ENCODE results near the gene RPH3AL. TPM values are rescaled to one million over a fixed set of nuclear protein-coding genes. Genes with fewer than 3 reads are reported as not detected.
"Not testable (repeated sequence)": the region's sequence is repeated elsewhere in the genome, so short reads cannot be mapped to it uniquely, and the experiment has no call there.

The RPH3AL gene
- polyA plus RNA-seq, 1 donor from 2014 or later = 0.87 TPM

DNA sequence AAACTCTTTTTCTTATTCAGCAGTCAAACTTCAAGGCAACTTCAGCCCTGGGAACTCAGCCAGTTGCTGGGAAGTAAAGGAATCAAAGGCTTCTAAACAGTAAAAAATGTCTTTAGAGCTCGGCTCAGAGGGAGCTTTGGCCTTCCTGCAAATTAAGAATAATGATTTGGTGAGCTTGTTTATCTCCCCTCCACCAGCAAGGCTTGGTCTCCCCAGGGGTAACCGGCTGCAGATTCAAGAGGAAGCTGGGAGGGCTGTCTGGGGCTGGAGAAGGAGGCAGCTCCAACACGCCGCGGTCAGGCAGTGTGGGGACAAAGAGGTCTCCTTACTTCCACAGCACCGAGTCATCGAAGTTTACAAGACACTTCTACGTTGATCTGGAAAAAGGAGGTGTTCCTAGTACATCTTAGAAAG is 153.4 kb downstream of the RPH3AL start (continued):
- TF ChIP-seq, protein P1, sequence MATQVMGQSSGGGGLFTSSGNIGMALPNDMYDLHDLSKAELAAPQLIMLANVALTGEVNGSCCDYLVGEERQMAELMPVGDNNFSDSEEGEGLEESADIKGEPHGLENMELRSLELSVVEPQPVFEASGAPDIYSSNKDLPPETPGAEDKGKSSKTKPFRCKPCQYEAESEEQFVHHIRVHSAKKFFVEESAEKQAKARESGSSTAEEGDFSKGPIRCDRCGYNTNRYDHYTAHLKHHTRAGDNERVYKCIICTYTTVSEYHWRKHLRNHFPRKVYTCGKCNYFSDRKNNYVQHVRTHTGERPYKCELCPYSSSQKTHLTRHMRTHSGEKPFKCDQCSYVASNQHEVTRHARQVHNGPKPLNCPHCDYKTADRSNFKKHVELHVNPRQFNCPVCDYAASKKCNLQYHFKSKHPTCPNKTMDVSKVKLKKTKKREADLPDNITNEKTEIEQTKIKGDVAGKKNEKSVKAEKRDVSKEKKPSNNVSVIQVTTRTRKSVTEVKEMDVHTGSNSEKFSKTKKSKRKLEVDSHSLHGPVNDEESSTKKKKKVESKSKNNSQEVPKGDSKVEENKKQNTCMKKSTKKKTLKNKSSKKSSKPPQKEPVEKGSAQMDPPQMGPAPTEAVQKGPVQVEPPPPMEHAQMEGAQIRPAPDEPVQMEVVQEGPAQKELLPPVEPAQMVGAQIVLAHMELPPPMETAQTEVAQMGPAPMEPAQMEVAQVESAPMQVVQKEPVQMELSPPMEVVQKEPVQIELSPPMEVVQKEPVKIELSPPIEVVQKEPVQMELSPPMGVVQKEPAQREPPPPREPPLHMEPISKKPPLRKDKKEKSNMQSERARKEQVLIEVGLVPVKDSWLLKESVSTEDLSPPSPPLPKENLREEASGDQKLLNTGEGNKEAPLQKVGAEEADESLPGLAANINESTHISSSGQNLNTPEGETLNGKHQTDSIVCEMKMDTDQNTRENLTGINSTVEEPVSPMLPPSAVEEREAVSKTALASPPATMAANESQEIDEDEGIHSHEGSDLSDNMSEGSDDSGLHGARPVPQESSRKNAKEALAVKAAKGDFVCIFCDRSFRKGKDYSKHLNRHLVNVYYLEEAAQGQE (IDR thresholded peaks at IDR 0.05; ENCODE audit: borderline replicate concordance) = no peak

DNA sequence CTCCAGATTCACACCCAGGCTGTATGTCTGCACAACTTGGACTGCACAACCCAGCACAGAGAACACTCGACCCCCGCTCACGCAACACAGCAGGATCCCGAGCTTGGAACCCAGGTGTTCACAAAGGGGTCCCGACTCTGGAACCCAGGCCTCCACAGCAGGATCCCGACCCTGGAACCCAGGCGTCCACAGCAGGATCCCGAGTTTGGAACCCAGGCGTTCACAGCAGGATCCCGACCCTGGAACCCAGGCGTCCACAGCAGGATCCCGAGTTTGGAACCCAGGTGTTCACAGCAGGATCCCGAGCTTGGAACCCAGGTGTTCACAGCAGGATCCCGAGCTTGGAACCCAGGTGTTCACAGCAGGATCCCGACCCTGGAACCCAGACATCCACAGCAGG is 154.4 kb downstream of the RPH3AL start:
- H3K27ac ChIP-seq (ENCODE audit: low read length); H4K20me1 ChIP-seq (ENCODE audit: insufficient read depth); H3K9me2 ChIP-seq (ENCODE audit: insufficient read depth, low read length); H3K36me3 ChIP-seq (ENCODE audit: insufficient read depth, low read length); H2AFZ ChIP-seq (ENCODE audit: low read depth, low read length); H3K9me3 ChIP-seq (ENCODE audit: low read length); H3K27me3 ChIP-seq (ENCODE audit: insufficient read depth, low read depth, low read length); H3K4me2 ChIP-seq (ENCODE audit: low read length); H3F3A ChIP-seq (ENCODE audit: insufficient read depth, low read length, poor library complexity, severe bottlenecking); H3K9ac ChIP-seq (ENCODE audit: low read length); H3K79me2 ChIP-seq (replicated peaks; ENCODE audit: insufficient read depth, low read length); H3K4me3 ChIP-seq (ENCODE audit: low read length): not testable (repeated sequence)

DNA sequence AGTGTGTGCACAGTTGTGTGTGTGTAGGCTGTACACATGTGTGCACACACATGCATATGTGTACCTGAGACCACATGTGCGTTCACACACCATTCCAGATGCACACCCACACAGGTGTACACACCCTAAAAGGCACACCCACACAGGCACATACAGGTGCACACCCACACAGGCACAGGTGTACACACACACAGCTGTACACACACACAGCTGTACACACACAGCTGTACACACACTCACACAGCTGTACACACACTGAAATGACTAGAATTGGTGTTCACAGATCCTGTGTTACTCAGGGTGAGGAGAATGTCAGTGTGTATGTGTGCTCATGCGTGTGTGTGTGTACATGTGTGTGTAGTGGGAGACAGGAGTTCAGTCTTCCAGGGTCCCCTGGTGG is 155.3 kb downstream of the RPH3AL start:
- no peaks in the 10 kb centered on the region for H3K27me3 ChIP-seq (ENCODE audit: insufficient read depth, low read depth, low read length)
- no peak for TF ChIP-seq EZH2 (IDR thresholded peaks at IDR 0.05; ENCODE audit: borderline replicate concordance, insufficient read depth, low read length, poor library complexity, severe bottlenecking)
- TF ChIP-seq MXI1 (conservative IDR thresholded peaks at IDR 0.05; ENCODE audit: poor library complexity, severe bottlenecking) = no peak
- TF ChIP-seq RAD21 (conservative IDR thresholded peaks at IDR 0.05) = no peak
- H2AFZ ChIP-seq (ENCODE audit: low read depth, low read length) = no peak overlapping the region
- no peaks in the 10 kb centered on the region for H3F3A ChIP-seq (ENCODE audit: insufficient read depth, low read length, poor library complexity, severe bottlenecking)
- H3K4me2 ChIP-seq (ENCODE audit: low read length) = no peak overlapping the region
- H4K20me1 ChIP-seq (ENCODE audit: insufficient read depth) = no peaks in the 10 kb centered on the region
- H3K79me2 ChIP-seq (replicated peaks; ENCODE audit: insufficient read depth, low read length) = no peaks in the 10 kb centered on the region
- H3K9me2 ChIP-seq (ENCODE audit: insufficient read depth, low read length) = no peaks in the 10 kb centered on the region
- H3K4me3 ChIP-seq (ENCODE audit: low read length) = no peak overlapping the region
- no peaks in the 10 kb centered on the region for H3K36me3 ChIP-seq (ENCODE audit: insufficient read depth, low read length)
- no peaks in the 10 kb centered on the region for H3K9me3 ChIP-seq (ENCODE audit: low read length)
- H3K9ac ChIP-seq (ENCODE audit: low read length) = no peak overlapping the region
- H3K27ac ChIP-seq (ENCODE audit: low read length) = no peak overlapping the region

DNA sequence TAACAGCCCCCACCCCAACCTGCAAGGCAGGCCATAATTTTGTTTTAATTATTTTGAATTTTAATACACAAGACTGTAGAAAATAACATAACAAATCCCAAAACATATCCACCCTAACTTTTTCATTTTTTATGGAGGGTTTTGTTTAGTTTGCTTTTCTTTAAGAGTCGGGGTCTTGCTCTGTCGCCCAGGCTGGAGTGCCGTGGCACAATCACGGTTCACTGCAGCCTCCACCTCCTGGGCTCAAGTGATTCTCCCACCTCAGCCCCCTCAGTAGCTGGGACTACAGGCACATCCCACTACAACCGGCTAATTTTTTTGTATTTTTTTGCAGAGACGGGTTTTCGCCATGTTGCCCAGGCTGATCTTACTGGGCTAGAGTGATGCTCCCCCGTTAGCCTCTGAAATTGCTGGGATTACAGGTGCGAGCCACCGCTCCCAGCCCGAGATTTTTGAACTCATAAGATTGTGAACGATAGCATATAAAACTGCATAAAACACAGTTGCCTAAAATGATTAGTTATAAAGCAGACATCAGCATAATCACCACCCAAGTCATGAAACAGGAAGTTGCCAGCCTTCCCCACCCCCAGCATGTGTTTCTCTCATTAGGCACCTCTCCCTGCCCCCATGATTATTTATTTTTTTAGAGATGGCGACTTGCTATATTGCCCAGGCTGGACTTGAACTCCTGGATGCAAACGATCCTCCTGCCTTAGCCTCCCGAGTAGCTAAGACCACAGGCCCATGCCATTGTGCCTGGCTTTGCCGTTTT is 157.6 kb downstream of the RPH3AL start:
- H3K9me3 ChIP-seq (ENCODE audit: low read length) = no peaks in the 10 kb centered on the region
- H3K4me2 ChIP-seq (ENCODE audit: low read length) = no peak overlapping the region
- no peaks in the 10 kb centered on the region for H3K79me2 ChIP-seq (replicated peaks; ENCODE audit: insufficient read depth, low read length)
- H3K9me2 ChIP-seq (ENCODE audit: insufficient read depth, low read length) = no peaks in the 10 kb centered on the region
- no peaks in the 10 kb centered on the region for H3K36me3 ChIP-seq (ENCODE audit: insufficient read depth, low read length)
- H3F3A ChIP-seq (ENCODE audit: insufficient read depth, low read length, poor library complexity, severe bottlenecking) = no peaks in the 10 kb centered on the region
- H3K27ac ChIP-seq (ENCODE audit: low read length) = no peak overlapping the region
- TF ChIP-seq EZH2 (IDR thresholded peaks at IDR 0.05; ENCODE audit: borderline replicate concordance, insufficient read depth, low read length, poor library complexity, severe bottlenecking) (no peak), TAF1 (IDR thresholded peaks at IDR 0.05; ENCODE audit: low read depth) (no peak), MXI1 (conservative IDR thresholded peaks at IDR 0.05; ENCODE audit: poor library complexity, severe bottlenecking) (no peak), POLR2AphosphoS5 (IDR thresholded peaks at IDR 0.05) (no peak), RAD21 (conservative IDR thresholded peaks at IDR 0.05) (no peak), EP300 (conservative IDR thresholded peaks at IDR 0.05; ENCODE audit: poor library complexity, severe bottlenecking) (no peak), SMC3 (conservative IDR thresholded peaks at IDR 0.05; ENCODE audit: poor library complexity) (no peak)
- TF ChIP-seq, protein P2, sequence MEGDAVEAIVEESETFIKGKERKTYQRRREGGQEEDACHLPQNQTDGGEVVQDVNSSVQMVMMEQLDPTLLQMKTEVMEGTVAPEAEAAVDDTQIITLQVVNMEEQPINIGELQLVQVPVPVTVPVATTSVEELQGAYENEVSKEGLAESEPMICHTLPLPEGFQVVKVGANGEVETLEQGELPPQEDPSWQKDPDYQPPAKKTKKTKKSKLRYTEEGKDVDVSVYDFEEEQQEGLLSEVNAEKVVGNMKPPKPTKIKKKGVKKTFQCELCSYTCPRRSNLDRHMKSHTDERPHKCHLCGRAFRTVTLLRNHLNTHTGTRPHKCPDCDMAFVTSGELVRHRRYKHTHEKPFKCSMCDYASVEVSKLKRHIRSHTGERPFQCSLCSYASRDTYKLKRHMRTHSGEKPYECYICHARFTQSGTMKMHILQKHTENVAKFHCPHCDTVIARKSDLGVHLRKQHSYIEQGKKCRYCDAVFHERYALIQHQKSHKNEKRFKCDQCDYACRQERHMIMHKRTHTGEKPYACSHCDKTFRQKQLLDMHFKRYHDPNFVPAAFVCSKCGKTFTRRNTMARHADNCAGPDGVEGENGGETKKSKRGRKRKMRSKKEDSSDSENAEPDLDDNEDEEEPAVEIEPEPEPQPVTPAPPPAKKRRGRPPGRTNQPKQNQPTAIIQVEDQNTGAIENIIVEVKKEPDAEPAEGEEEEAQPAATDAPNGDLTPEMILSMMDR (IDR thresholded peaks at IDR 0.05; ENCODE audit: poor library complexity, severe bottlenecking) = no peak
- TF ChIP-seq, protein P1 (IDR thresholded peaks at IDR 0.05; ENCODE audit: borderline replicate concordance) = no peak
- H3K9ac ChIP-seq (ENCODE audit: low read length) = no peak overlapping the region
- H4K20me1 ChIP-seq (ENCODE audit: insufficient read depth) = no peaks in the 10 kb centered on the region
- H2AFZ ChIP-seq (ENCODE audit: low read depth, low read length) = no peak overlapping the region
- H3K27me3 ChIP-seq (ENCODE audit: insufficient read depth, low read depth, low read length) = no peaks in the 10 kb centered on the region
- no peak overlapping the region for H3K4me3 ChIP-seq (ENCODE audit: low read length)

Measured in neural cell (in vitro differentiated cells).